Measurements from ENCODE around the gene RMND5B.
A peak's percentile ranks its signal among the peaks of the same experiment; 100 is the strongest.

DNA sequence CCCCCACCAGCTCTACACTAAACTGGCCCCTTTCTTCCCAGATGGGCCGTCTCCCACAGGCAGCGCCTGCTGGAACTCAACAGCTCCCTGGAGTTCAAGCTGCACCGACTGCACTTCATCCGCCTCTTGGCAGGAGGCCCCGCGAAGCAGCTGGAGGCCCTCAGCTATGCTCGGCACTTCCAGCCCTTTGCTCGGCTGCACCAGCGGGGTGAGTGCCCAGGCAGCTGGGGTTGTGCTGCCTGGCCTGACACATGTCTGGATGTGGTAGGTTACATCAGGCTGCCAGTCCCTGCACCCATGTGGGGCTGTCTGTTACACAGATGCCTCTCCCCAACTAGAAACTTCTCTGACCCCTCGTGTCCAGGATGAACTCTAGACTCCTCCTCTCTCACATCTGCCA is 13.1 kb downstream of the RMND5B start:
- TF ChIP-seq SPI1 (IDR thresholded peaks at IDR 0.05; ENCODE audit: borderline replicate concordance, insufficient read depth, low read depth, low read length) (no peak), STAT1 (conservative IDR thresholded peaks at IDR 0.05) (no peak), CEBPB (IDR thresholded peaks at IDR 0.05; ENCODE audit: borderline replicate concordance in 1 of 2, low read depth in 2 of 2, low read length in 2 of 2) (no peak), YY1 (IDR thresholded peaks at IDR 0.05; ENCODE audit: low read depth, low read length) (no peak), CHD2 (IDR thresholded peaks at IDR 0.05; ENCODE audit: borderline replicate concordance, low read depth, low read length) (no peak), BRCA1 (IDR thresholded peaks at IDR 0.05; ENCODE audit: low read depth, low read length) (no peak), POLR2A (IDR thresholded peaks at IDR 0.05; ENCODE audit: low read depth, low read length) (peak; percentile 47), MYB (IDR thresholded peaks at IDR 0.05; ENCODE audit: borderline replicate concordance, low read depth, low read length) (no peak), ZNF274 (IDR thresholded peaks at IDR 0.05; ENCODE audit: insufficient read depth, insufficient read length) (no peak), EP300 (IDR thresholded peaks at IDR 0.05; ENCODE audit: borderline replicate concordance in 1 of 2, control insufficient read depth in 1 of 2, low read depth in 2 of 2, low read length in 2 of 2) (no peak)
- TF ChIP-seq, protein P1, sequence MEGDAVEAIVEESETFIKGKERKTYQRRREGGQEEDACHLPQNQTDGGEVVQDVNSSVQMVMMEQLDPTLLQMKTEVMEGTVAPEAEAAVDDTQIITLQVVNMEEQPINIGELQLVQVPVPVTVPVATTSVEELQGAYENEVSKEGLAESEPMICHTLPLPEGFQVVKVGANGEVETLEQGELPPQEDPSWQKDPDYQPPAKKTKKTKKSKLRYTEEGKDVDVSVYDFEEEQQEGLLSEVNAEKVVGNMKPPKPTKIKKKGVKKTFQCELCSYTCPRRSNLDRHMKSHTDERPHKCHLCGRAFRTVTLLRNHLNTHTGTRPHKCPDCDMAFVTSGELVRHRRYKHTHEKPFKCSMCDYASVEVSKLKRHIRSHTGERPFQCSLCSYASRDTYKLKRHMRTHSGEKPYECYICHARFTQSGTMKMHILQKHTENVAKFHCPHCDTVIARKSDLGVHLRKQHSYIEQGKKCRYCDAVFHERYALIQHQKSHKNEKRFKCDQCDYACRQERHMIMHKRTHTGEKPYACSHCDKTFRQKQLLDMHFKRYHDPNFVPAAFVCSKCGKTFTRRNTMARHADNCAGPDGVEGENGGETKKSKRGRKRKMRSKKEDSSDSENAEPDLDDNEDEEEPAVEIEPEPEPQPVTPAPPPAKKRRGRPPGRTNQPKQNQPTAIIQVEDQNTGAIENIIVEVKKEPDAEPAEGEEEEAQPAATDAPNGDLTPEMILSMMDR (IDR thresholded peaks at IDR 0.05 in 2 of 3, conservative IDR thresholded peaks at IDR 0.05 in 1 of 3; ENCODE audit: control insufficient read depth in 2 of 3, extremely low read depth in 1 of 3, insufficient read depth in 1 of 3, low read depth in 3 of 3, low read length in 3 of 3): no peak
- TF ChIP-seq, protein P2, sequence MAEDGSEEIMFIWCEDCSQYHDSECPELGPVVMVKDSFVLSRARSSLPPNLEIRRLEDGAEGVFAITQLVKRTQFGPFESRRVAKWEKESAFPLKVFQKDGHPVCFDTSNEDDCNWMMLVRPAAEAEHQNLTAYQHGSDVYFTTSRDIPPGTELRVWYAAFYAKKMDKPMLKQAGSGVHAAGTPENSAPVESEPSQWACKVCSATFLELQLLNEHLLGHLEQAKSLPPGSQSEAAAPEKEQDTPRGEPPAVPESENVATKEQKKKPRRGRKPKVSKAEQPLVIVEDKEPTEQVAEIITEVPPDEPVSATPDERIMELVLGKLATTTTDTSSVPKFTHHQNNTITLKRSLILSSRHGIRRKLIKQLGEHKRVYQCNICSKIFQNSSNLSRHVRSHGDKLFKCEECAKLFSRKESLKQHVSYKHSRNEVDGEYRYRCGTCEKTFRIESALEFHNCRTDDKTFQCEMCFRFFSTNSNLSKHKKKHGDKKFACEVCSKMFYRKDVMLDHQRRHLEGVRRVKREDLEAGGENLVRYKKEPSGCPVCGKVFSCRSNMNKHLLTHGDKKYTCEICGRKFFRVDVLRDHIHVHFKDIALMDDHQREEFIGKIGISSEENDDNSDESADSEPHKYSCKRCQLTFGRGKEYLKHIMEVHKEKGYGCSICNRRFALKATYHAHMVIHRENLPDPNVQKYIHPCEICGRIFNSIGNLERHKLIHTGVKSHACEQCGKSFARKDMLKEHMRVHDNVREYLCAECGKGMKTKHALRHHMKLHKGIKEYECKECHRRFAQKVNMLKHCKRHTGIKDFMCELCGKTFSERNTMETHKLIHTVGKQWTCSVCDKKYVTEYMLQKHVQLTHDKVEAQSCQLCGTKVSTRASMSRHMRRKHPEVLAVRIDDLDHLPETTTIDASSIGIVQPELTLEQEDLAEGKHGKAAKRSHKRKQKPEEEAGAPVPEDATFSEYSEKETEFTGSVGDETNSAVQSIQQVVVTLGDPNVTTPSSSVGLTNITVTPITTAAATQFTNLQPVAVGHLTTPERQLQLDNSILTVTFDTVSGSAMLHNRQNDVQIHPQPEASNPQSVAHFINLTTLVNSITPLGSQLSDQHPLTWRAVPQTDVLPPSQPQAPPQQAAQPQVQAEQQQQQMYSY (CRISPR knock-in tag; IDR thresholded peaks at IDR 0.05): no peak

Data from GM12878 (cell line).